ENCODE results near the gene C10orf62. TPM values are rescaled to one million over a fixed set of nuclear protein-coding genes. Genes with fewer than 3 reads are reported as not detected.

C10orf62 gene
- total RNA-seq, 1 donor from 2014 or later = not detected

- no peaks in the 10 kb centered on the region for H3K9me3 Mint-ChIP-seq (ENCODE audit: unreplicated experiment)
- TF ChIP-seq CTCF (IDR thresholded peaks at IDR 0.05) = no peak
- H3K36me3 Mint-ChIP-seq (ENCODE audit: unreplicated experiment) = no peaks in the 10 kb centered on the region
- DNase-seq (ENCODE audit: extremely low spot score, unreplicated experiment) = no peak
- peaks cover 5% of the 10 kb centered on the region for H3K4me1 Mint-ChIP-seq (ENCODE audit: unreplicated experiment)
- no peaks in the 10 kb centered on the region for H3K27me3 Mint-ChIP-seq (ENCODE audit: unreplicated experiment)
- no peak overlapping the region for H3K4me3 Mint-ChIP-seq (ENCODE audit: unreplicated experiment)
- no peak overlapping the region for H3K27ac Mint-ChIP-seq (ENCODE audit: unreplicated experiment)
Measured at GRCh38 chr10:97627731-97628130, 38.2 kb downstream of the C10orf62 start.

- Mint-ChIP-seq H3K36me3 (ENCODE audit: unreplicated experiment) (no peaks in the 10 kb centered on the region), H3K27me3 (ENCODE audit: unreplicated experiment) (no peaks in the 10 kb centered on the region), H3K4me1 (ENCODE audit: unreplicated experiment) (peaks cover 10% of the 10 kb centered on the region), H3K27ac (ENCODE audit: unreplicated experiment) (no peak overlapping the region), H3K9me3 (ENCODE audit: unreplicated experiment) (no peaks in the 10 kb centered on the region), H3K4me3 (ENCODE audit: unreplicated experiment) (no peak overlapping the region)
- no peak for DNase-seq (ENCODE audit: extremely low spot score, unreplicated experiment)
- no peak for TF ChIP-seq CTCF (IDR thresholded peaks at IDR 0.05)
Measured at GRCh38 chr10:97628228-97628627, 38.7 kb downstream of the C10orf62 start.

DNA sequence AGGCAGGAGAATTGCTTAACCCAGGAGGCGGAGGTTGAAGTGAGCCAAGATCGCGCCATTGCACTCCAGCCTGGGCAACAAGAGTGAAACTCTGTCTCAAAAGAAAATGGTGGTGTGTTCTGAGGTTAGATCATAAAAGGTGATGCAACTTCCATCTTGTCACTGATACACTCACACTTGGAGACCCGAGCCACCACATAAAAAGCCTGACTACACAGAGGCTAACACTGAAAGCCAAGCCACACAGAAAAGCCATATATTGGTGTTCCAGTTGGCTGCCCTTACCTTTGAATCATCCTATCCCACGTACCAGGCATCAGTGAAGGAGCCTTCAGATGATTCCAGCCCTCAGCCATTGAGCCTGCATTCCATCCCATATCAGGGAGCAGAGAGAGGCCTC is 39.8 kb downstream of the C10orf62 start:
- Mint-ChIP-seq H3K9me3 (ENCODE audit: unreplicated experiment) (no peaks in the 10 kb centered on the region), H3K4me3 (ENCODE audit: unreplicated experiment) (no peak overlapping the region), H3K4me1 (ENCODE audit: unreplicated experiment) (peaks cover 16% of the 10 kb centered on the region), H3K27ac (ENCODE audit: unreplicated experiment) (no peak overlapping the region), H3K27me3 (ENCODE audit: unreplicated experiment) (no peaks in the 10 kb centered on the region), H3K36me3 (ENCODE audit: unreplicated experiment) (no peaks in the 10 kb centered on the region)
- DNase-seq (ENCODE audit: extremely low spot score, unreplicated experiment) = no peak
- no peak for TF ChIP-seq CTCF (IDR thresholded peaks at IDR 0.05)

- H3K4me1 Mint-ChIP-seq (ENCODE audit: unreplicated experiment) = peaks cover 16% of the 10 kb centered on the region
- no peak for TF ChIP-seq CTCF (IDR thresholded peaks at IDR 0.05)
- H3K9me3 Mint-ChIP-seq (ENCODE audit: unreplicated experiment) = no peaks in the 10 kb centered on the region
- no peak for DNase-seq (ENCODE audit: extremely low spot score, unreplicated experiment)
- H3K36me3 Mint-ChIP-seq (ENCODE audit: unreplicated experiment) = no peaks in the 10 kb centered on the region
- H3K4me3 Mint-ChIP-seq (ENCODE audit: unreplicated experiment) = no peak overlapping the region
- H3K27me3 Mint-ChIP-seq (ENCODE audit: unreplicated experiment) = no peaks in the 10 kb centered on the region
- no peak overlapping the region for H3K27ac Mint-ChIP-seq (ENCODE audit: unreplicated experiment)
Measured at GRCh38 chr10:97631098-97631497, 41.6 kb downstream of the C10orf62 start.

DNA sequence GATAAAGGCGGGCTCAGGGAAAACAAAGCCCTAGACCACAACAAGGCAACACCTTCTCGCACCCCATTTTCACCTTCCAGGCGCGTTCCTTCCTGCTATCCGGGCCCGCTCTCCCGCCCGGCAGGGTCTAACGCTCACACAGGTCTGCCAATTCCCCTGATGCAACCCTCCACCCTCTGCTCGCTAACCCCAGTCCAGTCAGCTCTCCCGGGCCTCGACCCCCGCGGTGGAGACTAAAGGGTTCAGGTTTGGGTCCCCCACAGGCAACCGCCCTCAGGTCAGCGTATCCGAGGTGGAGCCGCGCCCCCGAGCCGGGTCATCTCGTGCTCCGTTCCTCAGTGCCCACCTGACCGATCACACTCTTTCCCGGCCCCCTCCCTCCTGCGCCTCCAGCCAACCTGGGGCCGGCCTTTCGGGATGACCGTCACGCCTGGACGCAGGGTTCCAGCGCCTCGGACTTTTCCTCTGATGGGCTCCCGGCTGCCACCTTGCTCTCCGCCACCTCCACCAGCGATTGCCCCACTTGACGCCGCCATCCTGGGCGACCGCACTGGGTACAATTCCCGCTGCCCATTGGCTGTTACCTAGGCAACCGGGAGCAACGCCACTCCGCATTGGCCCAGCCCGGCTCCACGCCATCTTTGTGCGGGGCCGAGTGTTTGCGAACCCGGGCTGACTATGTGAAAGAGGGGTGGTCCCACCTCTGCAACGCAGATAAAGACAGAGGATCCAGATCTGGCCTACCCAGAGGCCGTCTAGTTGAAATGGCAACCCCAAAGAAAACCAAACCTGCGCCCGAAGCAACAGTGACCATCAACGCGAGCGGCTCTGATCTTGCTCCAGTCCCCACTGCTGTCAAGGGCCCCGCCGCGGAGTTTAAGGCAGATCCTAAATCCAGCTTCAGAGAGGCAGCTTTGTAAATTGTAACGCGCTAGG is 43.7 kb downstream of the C10orf62 start, which contains the start of gene MORN4:
TSS of gene MORN4 (minus strand) at position 552 of the 936 bp plus-strand sequence. CDS start 13,847 bp downstream, outside the sequence.
- no peaks in the 10 kb centered on the region for H3K27me3 Mint-ChIP-seq (ENCODE audit: unreplicated experiment)

More for the DNA sequence above, 43.7 kb downstream of the C10orf62 start, which contains the start of gene MORN4:
- Mint-ChIP-seq H3K4me3 (ENCODE audit: unreplicated experiment) (peak within 1 kb of the TSS; percentile 98), H3K36me3 (ENCODE audit: unreplicated experiment) (no peaks in the 10 kb centered on the region), H3K27ac (ENCODE audit: unreplicated experiment) (peak within 1 kb of the TSS; percentile 92), H3K9me3 (ENCODE audit: unreplicated experiment) (no peaks in the 10 kb centered on the region), H3K4me1 (ENCODE audit: unreplicated experiment) (peaks cover 16% of the 10 kb centered on the region)
- TF ChIP-seq CTCF (IDR thresholded peaks at IDR 0.05) = no peak
- peak; percentile 97 for DNase-seq (ENCODE audit: extremely low spot score, unreplicated experiment)
